GM10847 (cell line): ENCODE data around the gene FAM20C.

Experiments
- POLR2A ChIP-seq: IDR thresholded peaks from 2 replicates; pipeline ENCODE4 v1.6.1; 2011; ENCODE audit not compliant: insufficient read length; ENCODE audit errors: extremely low read depth

FAM20C gene

GRCh38 chr7:231858-232246 lies 39.5 kb downstream of the FAM20C start:
- no peak for TF ChIP-seq POLR2A

GRCh38 chr7:232410-233248 lies 40.3 kb downstream of the FAM20C start:
- TF ChIP-seq POLR2A, result no peak

GRCh38 chr7:233249-234035 lies 41.1 kb downstream of the FAM20C start:
- TF ChIP-seq POLR2A, result no peak

GRCh38 chr7:234051-234707 lies 41.8 kb downstream of the FAM20C start:
- no peak for TF ChIP-seq POLR2A

GRCh38 chr7:234708-235553 lies 42.6 kb downstream of the FAM20C start:
- no peak for TF ChIP-seq POLR2A

- TF ChIP-seq POLR2A, result no peak
Measured at GRCh38 chr7:235576-236395, 43.4 kb downstream of the FAM20C start.

- TF ChIP-seq POLR2A, result no peak
Measured at GRCh38 chr7:236967-237366, 44.6 kb downstream of the FAM20C start.

GRCh38 chr7:237385-237784 lies 45.0 kb downstream of the FAM20C start:
- TF ChIP-seq POLR2A, result no peak

GRCh38 chr7:240146-240676 lies 47.8 kb downstream of the FAM20C start:
- TF ChIP-seq POLR2A, result no peak

- no peak for TF ChIP-seq POLR2A
Measured at GRCh38 chr7:240887-241421, 48.6 kb downstream of the FAM20C start.

GRCh38 chr7:241513-241912 lies 49.1 kb downstream of the FAM20C start:
- no peak for TF ChIP-seq POLR2A

- TF ChIP-seq POLR2A, result no peak
Measured at GRCh38 chr7:244974-245373, 52.6 kb downstream of the FAM20C start.

GRCh38 chr7:245574-246295 lies 53.4 kb downstream of the FAM20C start:
- TF ChIP-seq POLR2A, result no peak
